Neutrophil (primary cell): ENCODE results near the gene SLC35G6.
"Not testable (repeated sequence)": the region's sequence is repeated elsewhere in the genome, so short reads cannot be mapped to it uniquely, and the experiment has no call there.

Experiments
- H3K27ac ChIP-seq: fragments of 200-600 bp; sonication (generic); 2 replicates; pipeline ENCODE4 v1.5.1; 2016; ENCODE audit warnings: mild to moderate bottlenecking, moderate library complexity
- H3K27me3 ChIP-seq: fragments of 200-600 bp; sonication (generic); 2 replicates; pipeline ENCODE4 v1.6.0; 2016; ENCODE audit warnings: mild to moderate bottlenecking
- H3K36me3 ChIP-seq: fragments of 200-600 bp; sonication (generic); 2 replicates; pipeline ENCODE4 v1.5.1; 2017
- H3K4me1 ChIP-seq, 2 experiments: fragments of 200-600 bp in 1 of 2; sonication (generic) in 1 of 2; 1 replicate in 1 of 2; 2 replicates in 1 of 2; pipeline versions ENCODE4 v1.5.1 to v1.6.1; 2013 to 2016; ENCODE audit warnings: low read depth in 1 of 2, low read length in 1 of 2, mild to moderate bottlenecking in 1 of 2, moderate library complexity in 1 of 2; ENCODE audit not compliant: control insufficient read depth in 1 of 2, insufficient read depth in 1 of 2
- H3K4me3 ChIP-seq, 2 experiments: fragments of 200-600 bp in 1 of 2; sonication (generic) in 1 of 2; 1 replicate in 1 of 2; 2 replicates in 1 of 2; pipeline ENCODE4 v1.5.1; 2013 to 2016; ENCODE audit warnings: low read depth in 1 of 2, low read length in 1 of 2, mild to moderate bottlenecking in 1 of 2, moderate library complexity in 1 of 2
- H3K9me3 ChIP-seq: fragments of 200-600 bp; sonication (generic); 2 replicates; pipeline ENCODE4 v1.5.1; 2016
- TF ChIP-seq, protein P1 (sequence below): fragments of 200-600 bp; sonication (generic); IDR thresholded peaks from 2 replicates; pipeline ENCODE4 v1.5.1; 2016; ENCODE audit warnings: antibody characterized with exemption

SLC35G6 gene

DNA sequence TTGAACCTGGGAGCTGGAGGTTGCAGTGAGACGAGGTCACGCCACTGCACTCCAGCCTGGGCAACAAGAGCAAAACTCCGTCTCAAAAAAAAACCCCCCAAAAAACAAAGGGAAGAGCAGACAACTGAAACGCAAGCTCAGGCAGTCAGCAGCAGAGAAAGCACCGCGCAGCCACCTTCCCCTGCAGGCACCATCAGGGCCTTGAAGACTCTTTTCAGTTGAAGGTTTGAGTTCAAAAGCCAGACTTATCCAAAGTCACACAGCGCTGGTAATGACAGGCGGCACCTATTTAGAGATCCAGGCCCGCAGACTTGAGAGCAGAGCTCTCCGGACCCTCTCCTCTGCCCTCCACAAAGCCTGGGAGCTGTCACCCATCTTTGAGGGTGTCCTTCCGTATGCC lies 13.0 kb upstream of the SLC35G6 start:
- H3K9me3 ChIP-seq, result no peaks in the 10 kb centered on the region
- no peak overlapping the region for H3K27ac ChIP-seq
- H3K36me3 ChIP-seq, result peaks cover 11% of the 10 kb centered on the region
- no peaks in the 10 kb centered on the region for H3K27me3 ChIP-seq
- TF ChIP-seq, protein P1, sequence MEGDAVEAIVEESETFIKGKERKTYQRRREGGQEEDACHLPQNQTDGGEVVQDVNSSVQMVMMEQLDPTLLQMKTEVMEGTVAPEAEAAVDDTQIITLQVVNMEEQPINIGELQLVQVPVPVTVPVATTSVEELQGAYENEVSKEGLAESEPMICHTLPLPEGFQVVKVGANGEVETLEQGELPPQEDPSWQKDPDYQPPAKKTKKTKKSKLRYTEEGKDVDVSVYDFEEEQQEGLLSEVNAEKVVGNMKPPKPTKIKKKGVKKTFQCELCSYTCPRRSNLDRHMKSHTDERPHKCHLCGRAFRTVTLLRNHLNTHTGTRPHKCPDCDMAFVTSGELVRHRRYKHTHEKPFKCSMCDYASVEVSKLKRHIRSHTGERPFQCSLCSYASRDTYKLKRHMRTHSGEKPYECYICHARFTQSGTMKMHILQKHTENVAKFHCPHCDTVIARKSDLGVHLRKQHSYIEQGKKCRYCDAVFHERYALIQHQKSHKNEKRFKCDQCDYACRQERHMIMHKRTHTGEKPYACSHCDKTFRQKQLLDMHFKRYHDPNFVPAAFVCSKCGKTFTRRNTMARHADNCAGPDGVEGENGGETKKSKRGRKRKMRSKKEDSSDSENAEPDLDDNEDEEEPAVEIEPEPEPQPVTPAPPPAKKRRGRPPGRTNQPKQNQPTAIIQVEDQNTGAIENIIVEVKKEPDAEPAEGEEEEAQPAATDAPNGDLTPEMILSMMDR, result no peak
- no peak overlapping the region for H3K4me3 ChIP-seq
- peaks cover 13 to 15% of the 10 kb centered on the region in 2 experiments for H3K4me1 ChIP-seq

DNA sequence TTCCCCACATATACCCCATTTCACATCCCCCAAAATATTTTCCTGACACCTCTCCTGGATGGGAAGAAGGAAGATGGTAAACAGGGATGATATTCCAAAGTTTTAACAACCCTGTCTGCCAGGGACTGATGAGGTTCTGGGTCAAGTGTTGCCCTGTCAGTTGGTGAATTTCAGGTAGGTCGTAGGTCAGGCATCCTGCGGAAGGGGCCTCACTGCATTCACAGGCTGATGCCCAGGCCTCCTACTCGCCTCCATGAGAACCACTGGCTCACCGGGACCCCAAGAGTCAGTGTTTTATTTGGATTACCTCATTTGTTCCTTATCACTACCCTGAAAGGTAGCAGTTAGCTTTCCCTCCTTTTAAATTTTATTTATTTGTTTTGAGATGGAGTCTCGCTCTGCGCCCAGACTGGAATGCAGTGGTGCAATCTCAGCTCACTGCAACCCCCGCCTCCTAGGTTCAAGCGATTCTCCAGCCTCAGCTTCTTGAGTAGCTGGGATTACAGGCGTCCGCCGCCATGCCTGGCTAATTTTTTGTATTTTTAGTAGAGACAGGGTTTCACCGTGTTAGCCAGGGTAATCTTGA lies 12.3 kb upstream of the SLC35G6 start:
- no peaks in the 10 kb centered on the region for H3K27me3 ChIP-seq
- H3K9me3 ChIP-seq, result no peaks in the 10 kb centered on the region
- TF ChIP-seq, protein P1, result no peak
- H3K4me1 ChIP-seq, result peaks cover 13 to 15% of the 10 kb centered on the region in 2 experiments
- no peak overlapping the region for H3K4me3 ChIP-seq
- no peak overlapping the region for H3K27ac ChIP-seq
- H3K36me3 ChIP-seq, result peaks cover 6% of the 10 kb centered on the region

DNA sequence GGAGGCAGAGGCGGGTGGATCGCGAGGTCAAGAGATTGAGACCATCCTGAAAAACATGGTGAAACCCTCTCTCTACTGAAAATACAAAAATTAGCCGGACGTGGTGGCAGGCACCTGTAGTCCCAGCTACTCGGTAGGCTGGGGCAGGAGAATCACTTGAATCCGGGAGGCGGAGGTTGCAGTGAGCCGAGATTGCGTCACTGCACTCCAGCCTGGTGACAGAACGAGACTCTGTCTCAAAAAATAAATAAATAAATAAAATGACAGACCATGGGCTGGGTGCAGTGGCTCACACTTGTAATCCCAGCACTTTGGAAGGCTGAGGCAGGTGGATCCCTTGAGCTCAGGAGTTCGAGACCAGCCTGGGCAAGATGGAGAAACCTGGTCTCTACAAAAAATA lies 11.4 kb upstream of the SLC35G6 start:
- H3K9me3 ChIP-seq, H3K4me3 ChIP-seq, H3K36me3 ChIP-seq, H3K27me3 ChIP-seq, H3K27ac ChIP-seq: not testable (repeated sequence)
- H3K4me1 ChIP-seq, result peaks cover 19 to 20% of the 10 kb centered on the region in 2 experiments

DNA sequence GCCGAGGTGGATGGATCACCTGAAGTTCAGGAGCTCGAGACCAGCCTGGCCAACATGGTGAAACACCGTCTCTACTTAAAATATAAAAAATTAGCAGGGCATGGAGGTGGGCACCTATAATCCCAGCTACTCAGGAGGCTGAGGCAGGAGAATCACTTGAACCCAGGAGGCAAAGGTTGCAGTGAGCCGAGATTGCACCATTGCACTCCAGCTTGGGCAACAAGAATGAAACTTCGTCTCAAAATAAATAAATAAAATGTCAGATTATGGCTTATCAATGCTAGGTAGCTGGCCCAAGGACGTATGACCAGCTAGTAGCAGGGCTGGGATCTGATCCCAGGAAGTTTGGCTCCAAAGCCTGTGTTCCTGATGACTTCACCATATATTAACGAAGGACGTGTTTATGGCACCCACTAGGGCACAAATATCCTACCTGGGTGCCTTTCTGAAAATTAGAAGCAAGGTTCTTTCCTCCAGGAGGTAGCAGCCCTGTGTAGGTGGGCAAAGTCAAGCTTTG lies 10.7 kb upstream of the SLC35G6 start:
- H3K27me3 ChIP-seq, H3K36me3 ChIP-seq, H3K27ac ChIP-seq, H3K4me3 ChIP-seq, H3K9me3 ChIP-seq: not testable (repeated sequence)
- peaks cover 24 to 27% of the 10 kb centered on the region in 2 experiments for H3K4me1 ChIP-seq

DNA sequence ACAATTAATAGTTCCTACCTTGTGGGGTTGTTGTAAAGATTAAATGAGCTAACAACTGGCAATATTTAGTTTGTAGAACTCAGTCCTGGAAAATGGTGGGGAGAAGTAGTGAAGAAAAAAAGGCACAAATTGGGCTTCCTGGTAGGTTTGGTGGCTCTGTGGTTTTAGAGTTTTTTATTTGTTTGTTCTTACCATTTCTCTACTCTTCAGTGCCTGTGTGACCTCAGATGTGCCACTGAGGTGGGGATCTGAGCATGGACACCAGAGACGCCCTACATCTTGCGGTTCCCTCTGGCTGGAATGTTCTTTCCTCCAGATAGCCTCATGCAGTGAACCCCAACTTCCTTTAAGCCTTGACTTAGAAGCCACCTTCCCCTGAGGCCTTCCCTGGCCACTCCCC lies 9.5 kb upstream of the SLC35G6 start:
- Histone ChIP-seq H3K9me3 (no peaks in the 10 kb centered on the region), H3K27ac (no peak overlapping the region), H3K36me3 (peaks cover 3% of the 10 kb centered on the region), H3K4me3 (no peak overlapping the region), H3K27me3 (no peaks in the 10 kb centered on the region), H3K4me1 (peaks cover 21 to 25% of the 10 kb centered on the region in 2 experiments)
- TF ChIP-seq, protein P1, result no peak

DNA sequence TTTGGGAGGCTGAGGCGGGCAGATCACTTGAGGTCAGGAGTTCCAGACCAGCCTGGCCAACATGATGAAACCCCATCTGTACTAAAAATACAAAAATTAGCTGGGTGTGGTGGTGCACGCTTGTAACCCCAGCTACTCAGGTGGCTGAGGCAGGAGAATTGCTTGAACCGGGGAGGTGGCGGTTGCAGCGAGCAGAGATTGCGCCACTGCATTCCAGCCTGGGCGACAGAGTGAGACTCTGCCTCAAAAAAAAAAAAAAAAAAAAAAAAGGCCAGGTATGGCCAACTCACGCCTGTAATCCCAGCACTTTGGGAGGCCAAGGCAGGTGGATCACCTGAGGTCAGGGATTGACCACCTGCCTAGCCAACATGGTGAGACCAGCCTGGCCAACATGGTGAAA lies 6.5 kb upstream of the SLC35G6 start:
- not testable (repeated sequence) for H3K9me3 ChIP-seq, H3K27ac ChIP-seq, H3K27me3 ChIP-seq, H3K4me3 ChIP-seq, H3K36me3 ChIP-seq
- peaks cover 35 to 43% of the 10 kb centered on the region in 2 experiments for H3K4me1 ChIP-seq

DNA sequence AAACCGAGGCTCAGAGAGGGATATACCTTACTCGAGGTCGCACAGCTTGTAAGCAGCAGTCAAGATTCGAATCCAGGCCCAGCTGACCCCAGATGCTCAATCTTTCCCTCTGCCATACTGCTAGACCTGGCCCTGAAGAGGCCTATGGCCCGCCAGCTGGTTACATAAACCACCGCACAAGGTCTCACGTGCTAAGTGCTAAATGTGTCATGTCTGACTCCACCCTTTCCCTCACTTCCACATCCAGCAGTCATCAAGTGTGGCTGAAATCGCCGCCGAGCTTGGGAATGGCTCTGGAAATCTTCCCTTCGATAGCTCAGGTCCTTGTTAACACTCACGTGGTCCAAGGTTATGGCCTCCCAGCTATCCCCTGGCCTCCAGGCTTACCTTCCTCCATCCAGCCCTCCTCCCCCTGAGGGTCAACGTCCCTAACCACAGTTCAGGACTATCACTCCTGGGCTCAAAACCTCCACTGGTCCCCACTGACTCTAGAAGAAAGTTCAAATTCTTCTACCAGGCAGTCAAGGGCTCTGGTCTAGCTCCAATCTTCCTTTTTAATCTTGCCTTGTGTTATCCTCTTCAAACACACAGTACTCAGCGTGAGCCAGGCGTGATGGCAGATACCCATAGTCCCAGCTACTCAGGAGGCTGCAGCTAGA lies 5.4 kb upstream of the SLC35G6 start:
- Histone ChIP-seq H3K4me1 (peaks cover 40 to 47% of the 10 kb centered on the region in 2 experiments), H3K36me3 (no peaks in the 10 kb centered on the region), H3K27me3 (no peaks in the 10 kb centered on the region), H3K9me3 (no peaks in the 10 kb centered on the region), H3K4me3 (no peak overlapping the region), H3K27ac (no peak overlapping the region)
- TF ChIP-seq, protein P1, result no peak
